ENCODE data around the gene OR6C75.
"Not testable (repeated sequence)": the region's sequence is repeated elsewhere in the genome, so short reads cannot be mapped to it uniquely, and the experiment has no call there.

OR6C75 gene

GRCh38 chr12:55414889-55415288, 52.1 kb downstream of the OR6C75 start:
- H3K4me3 ChIP-seq (ENCODE audit: low read depth, low read length); in situ Hi-C loops (cut with HindIII; ENCODE audit: low sequenced_read_pairs); DNase-seq (ENCODE audit: low read depth): not testable (repeated sequence)

DNA sequence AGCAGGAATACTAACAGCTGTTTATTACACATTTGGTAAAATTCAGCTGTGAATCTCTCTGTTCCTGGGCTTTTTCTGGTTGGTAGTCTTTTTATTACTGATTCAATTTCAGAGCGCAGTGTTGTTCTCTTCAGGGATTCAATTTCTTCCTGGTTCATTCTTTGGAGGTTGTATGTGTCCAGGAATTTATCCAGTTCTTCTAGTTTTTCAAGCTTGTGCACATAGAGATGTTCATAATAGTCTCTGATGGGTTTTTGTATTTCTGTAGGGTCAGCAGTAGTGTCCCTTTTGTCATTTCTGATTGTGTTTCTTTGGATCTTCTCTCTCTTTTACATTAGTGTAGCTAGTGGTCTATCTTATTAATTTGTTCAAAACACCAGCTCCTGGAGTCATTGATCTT, 54.2 kb downstream of the OR6C75 start:
- in situ Hi-C loops (cut with HindIII; ENCODE audit: low sequenced_read_pairs): no loop called here
- DNase-seq (ENCODE audit: low read depth): no peak
- H3K4me3 ChIP-seq (ENCODE audit: low read depth, low read length): no peak overlapping the region
- TF ChIP-seq, protein P1, sequence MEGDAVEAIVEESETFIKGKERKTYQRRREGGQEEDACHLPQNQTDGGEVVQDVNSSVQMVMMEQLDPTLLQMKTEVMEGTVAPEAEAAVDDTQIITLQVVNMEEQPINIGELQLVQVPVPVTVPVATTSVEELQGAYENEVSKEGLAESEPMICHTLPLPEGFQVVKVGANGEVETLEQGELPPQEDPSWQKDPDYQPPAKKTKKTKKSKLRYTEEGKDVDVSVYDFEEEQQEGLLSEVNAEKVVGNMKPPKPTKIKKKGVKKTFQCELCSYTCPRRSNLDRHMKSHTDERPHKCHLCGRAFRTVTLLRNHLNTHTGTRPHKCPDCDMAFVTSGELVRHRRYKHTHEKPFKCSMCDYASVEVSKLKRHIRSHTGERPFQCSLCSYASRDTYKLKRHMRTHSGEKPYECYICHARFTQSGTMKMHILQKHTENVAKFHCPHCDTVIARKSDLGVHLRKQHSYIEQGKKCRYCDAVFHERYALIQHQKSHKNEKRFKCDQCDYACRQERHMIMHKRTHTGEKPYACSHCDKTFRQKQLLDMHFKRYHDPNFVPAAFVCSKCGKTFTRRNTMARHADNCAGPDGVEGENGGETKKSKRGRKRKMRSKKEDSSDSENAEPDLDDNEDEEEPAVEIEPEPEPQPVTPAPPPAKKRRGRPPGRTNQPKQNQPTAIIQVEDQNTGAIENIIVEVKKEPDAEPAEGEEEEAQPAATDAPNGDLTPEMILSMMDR (IDR thresholded peaks at IDR 0.05; ENCODE audit: low read depth, low read length, missing control alignments): no peak

Data from astrocyte of the cerebellum (primary cell).